HepG2 (cell line): ENCODE data around the gene IGSF8. TPM values are rescaled to one million over a fixed set of nuclear protein-coding genes. Genes with fewer than 3 reads are reported as not detected.
A peak's percentile ranks its signal among the peaks of the same experiment; 100 is the strongest.

Source experiments
- CBX2 ChIP-seq, 2 experiments: fragments of 200-600 bp in 1 of 2; sonication (generic); formaldehyde crosslinking in 1 of 2; IDR thresholded peaks; 2 replicates each; pipeline versions ENCODE4 v1.7.0 to v1.8.1; 2018 to 2022; ENCODE audit warnings: low read depth in 2 of 2, low read length in 1 of 2, mild to moderate bottlenecking in 1 of 2, missing genetic modification reagents in 1 of 2
- EP300 ChIP-seq, 3 experiments: sonication (generic) in 1 of 3; formaldehyde crosslinking in 1 of 3; IDR thresholded peaks; 2 replicates each; pipeline versions ENCODE4 v1.5.1 to v1.6.1; 2011 to 2020; ENCODE audit warnings: low read depth in 2 of 3, low read length in 2 of 3, borderline replicate concordance in 1 of 3, improper control_type of control experiment in 1 of 3, mild to moderate bottlenecking in 1 of 3, missing genetic modification reagents in 1 of 3, moderate library complexity in 1 of 3
- FOSL2 ChIP-seq: sonication (generic); formaldehyde crosslinking; IDR thresholded peaks from 2 replicates; pipeline ENCODE4 v1.4.0; 2020; ENCODE audit warnings: missing genetic modification reagents
- FOXJ3 ChIP-seq: sonication (generic); formaldehyde crosslinking; IDR thresholded peaks from 2 replicates; pipeline ENCODE4 v1.4.0; 2020; ENCODE audit warnings: missing genetic modification reagents, mild to moderate bottlenecking, borderline replicate concordance
- FOXP1 ChIP-seq, 2 experiments: fragments of 450-650 bp in 1 of 2; IDR thresholded peaks; 2 replicates each; pipeline ENCODE4 v1.6.1; 2017 to 2018; ENCODE audit warnings: antibody characterized with exemption in 1 of 2
- FUBP1 ChIP-seq: sonication (generic); formaldehyde crosslinking; IDR thresholded peaks from 2 replicates; pipeline ENCODE4 v1.5.1; 2020; ENCODE audit warnings: missing genetic modification reagents, mild to moderate bottlenecking, borderline replicate concordance
- NCOR1 ChIP-seq: fragments of 200-600 bp; sonication (generic); IDR thresholded peaks from 2 replicates; pipeline ENCODE4 v1.7.0; 2017; ENCODE audit warnings: antibody characterized with exemption, low read length, borderline replicate concordance
- SAP130 ChIP-seq: IDR thresholded peaks from 2 replicates; pipeline ENCODE4 v1.6.1; 2016; ENCODE audit warnings: low read depth
- SETDB1 ChIP-seq: sonication (generic); formaldehyde crosslinking; IDR thresholded peaks from 2 replicates; pipeline ENCODE4 v1.5.1; 2020; ENCODE audit warnings: missing genetic modification reagents, mild to moderate bottlenecking, borderline replicate concordance
- SOX5 ChIP-seq: IDR thresholded peaks from 2 replicates; pipeline ENCODE4 v1.6.1; 2016; ENCODE audit warnings: borderline replicate concordance
- TGIF2 ChIP-seq: IDR thresholded peaks from 2 replicates; pipeline ENCODE4 v1.6.1; 2016; ENCODE audit warnings: control low read depth, missing compliant biosample characterization
- TMF1 ChIP-seq: sonication (generic); formaldehyde crosslinking; IDR thresholded peaks from 2 replicates; pipeline ENCODE4 v1.8.1; 2022; ENCODE audit warnings: low read depth, missing genetic modification reagents
- ZMYM2 ChIP-seq: sonication (generic); formaldehyde crosslinking; IDR thresholded peaks from 2 replicates; pipeline ENCODE4 v1.8.0; 2022; ENCODE audit warnings: mild to moderate bottlenecking, missing genetic modification reagents
- ZNF382 ChIP-seq: sonication (generic); formaldehyde crosslinking; IDR thresholded peaks from 2 replicates; pipeline ENCODE4 v1.5.0; 2020; ENCODE audit warnings: missing genetic modification reagents, mild to moderate bottlenecking, borderline replicate concordance
- polyA plus RNA-seq, 8 experiments: library from polyadenylated mRNA; depleted of rRNA in 3 of 8; stranded (reverse) in 7 of 8; unstranded in 1 of 8; fragments of >200 nt; fragmentation: Illumina TruSeq in 4 of 8; extraction: Trizol in 4 of 8; gene quantifications; 2 replicates each; pipeline versions ENCODE4 v1.2.1 to v1.2.3, GENCODE V29; 2011 to 2016; ENCODE audit warnings: low read depth in 4 of 8, missing spikeins in 1 of 8, mixed read lengths in 1 of 8; ENCODE audit not compliant: insufficient read depth in 1 of 8
- total RNA-seq, 5 experiments: library from RNA; depleted of rRNA; stranded (reverse); fragments of >200 nt; fragmentation: Illumina TruSeq; extraction: Trizol; gene quantifications; 2 replicates each; pipeline ENCODE4 v1.2.3, GENCODE V29; 2016; ENCODE audit warnings: low read depth in 1 of 5
- TF ChIP-seq, protein P1 (sequence below): sonication (generic); formaldehyde crosslinking; IDR thresholded peaks from 2 replicates; pipeline ENCODE4 v1.5.1; 2020; ENCODE audit warnings: mild to moderate bottlenecking, missing genetic modification reagents, borderline replicate concordance
- TF ChIP-seq, protein P2 (sequence below): sonication (generic); formaldehyde crosslinking; IDR thresholded peaks from 2 replicates; pipeline ENCODE4 v1.5.1; 2020; ENCODE audit warnings: mild to moderate bottlenecking, missing genetic modification reagents, moderate library complexity
- TF ChIP-seq, protein P3 (sequence below): sonication (generic); formaldehyde crosslinking; IDR thresholded peaks from 2 replicates; pipeline ENCODE4 v1.8.0; 2022; ENCODE audit warnings: missing genetic modification reagents, mild to moderate bottlenecking, borderline replicate concordance
- TF ChIP-seq, protein P4 (sequence below): sonication (generic); formaldehyde crosslinking; IDR thresholded peaks from 2 replicates; pipeline ENCODE4 v1.4.0; 2020; ENCODE audit warnings: missing genetic modification reagents, borderline replicate concordance
- TF ChIP-seq, protein P5 (sequence below): sonication (generic); formaldehyde crosslinking; IDR thresholded peaks from 2 replicates; pipeline ENCODE4 v1.5.1; 2020; ENCODE audit warnings: missing genetic modification reagents, mild to moderate bottlenecking, borderline replicate concordance

Gene IGSF8
- total and polyA plus RNA-seq, 2 of the 13 experiments (the other 11 are each of a cell fraction or from before 2014, with no cell fraction given) = 24.0 to 41.0 TPM

DNA sequence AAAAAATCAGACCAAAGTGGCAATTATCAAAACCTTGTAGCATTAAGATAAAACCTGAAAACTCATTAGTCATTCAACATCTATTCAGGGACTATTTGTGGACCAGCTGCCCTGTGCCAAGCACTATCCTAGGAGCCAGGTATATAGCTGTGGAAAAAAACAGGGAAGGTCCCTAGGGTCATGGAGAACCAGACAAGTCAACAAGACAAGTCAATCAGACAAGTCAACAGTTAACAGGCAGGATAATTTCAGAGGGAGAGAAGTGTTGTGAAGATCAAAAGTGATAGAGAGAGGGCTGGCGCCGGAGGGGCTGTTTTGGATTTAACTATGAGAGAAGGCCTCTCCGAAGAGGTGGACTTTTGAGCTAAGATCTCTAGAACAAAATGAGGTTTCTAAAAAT, 49.7 kb upstream of the IGSF8 start (continued):
- TF ChIP-seq, protein P1, sequence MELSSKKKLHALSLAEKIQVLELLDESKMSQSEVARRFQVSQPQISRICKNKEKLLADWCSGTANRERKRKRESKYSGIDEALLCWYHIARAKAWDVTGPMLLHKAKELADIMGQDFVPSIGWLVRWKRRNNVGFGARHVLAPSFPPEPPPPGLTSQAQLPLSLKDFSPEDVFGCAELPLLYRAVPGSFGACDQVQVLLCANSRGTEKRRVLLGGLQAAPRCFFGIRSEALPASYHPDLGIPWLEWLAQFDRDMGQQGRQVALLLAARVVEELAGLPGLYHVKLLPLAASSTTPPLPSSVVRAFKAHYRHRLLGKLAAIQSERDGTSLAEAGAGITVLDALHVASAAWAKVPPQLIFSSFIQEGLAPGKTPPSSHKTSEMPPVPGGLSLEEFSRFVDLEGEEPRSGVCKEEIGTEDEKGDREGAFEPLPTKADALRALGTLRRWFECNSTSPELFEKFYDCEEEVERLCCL (CRISPR knock-in tag) = no peak
- TF ChIP-seq EP300 (IDR thresholded peaks at IDR 0.05; ENCODE audit: low read depth in 2 of 2, low read length in 2 of 2) = peak in 1 of 2 experiments; percentile 86; a peak in 2 of 4 replicates
- TF ChIP-seq EP300 (CRISPR knock-in tag; IDR thresholded peaks at IDR 0.05; ENCODE audit: borderline replicate concordance) = no peak
- no peak for TF ChIP-seq TMF1 (CRISPR knock-in tag)
- TF ChIP-seq ZMYM2 (CRISPR knock-in tag) = no peak
- TF ChIP-seq, protein P2, sequence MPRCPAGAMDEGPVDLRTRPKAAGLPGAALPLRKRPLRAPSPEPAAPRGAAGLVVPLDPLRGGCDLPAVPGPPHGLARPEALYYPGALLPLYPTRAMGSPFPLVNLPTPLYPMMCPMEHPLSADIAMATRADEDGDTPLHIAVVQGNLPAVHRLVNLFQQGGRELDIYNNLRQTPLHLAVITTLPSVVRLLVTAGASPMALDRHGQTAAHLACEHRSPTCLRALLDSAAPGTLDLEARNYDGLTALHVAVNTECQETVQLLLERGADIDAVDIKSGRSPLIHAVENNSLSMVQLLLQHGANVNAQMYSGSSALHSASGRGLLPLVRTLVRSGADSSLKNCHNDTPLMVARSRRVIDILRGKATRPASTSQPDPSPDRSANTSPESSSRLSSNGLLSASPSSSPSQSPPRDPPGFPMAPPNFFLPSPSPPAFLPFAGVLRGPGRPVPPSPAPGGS (CRISPR knock-in tag) = no peak
- no peak for TF ChIP-seq ZNF382
- TF ChIP-seq SETDB1 (CRISPR knock-in tag) = no peak
- peak; percentile 44; the same call in 1 of the 2 replicates for TF ChIP-seq SAP130
- TF ChIP-seq NCOR1 = peak; percentile 43; the same call in 1 of the 2 replicates
- TF ChIP-seq, protein P3, sequence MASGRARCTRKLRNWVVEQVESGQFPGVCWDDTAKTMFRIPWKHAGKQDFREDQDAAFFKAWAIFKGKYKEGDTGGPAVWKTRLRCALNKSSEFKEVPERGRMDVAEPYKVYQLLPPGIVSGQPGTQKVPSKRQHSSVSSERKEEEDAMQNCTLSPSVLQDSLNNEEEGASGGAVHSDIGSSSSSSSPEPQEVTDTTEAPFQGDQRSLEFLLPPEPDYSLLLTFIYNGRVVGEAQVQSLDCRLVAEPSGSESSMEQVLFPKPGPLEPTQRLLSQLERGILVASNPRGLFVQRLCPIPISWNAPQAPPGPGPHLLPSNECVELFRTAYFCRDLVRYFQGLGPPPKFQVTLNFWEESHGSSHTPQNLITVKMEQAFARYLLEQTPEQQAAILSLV = no peak
- no peak for TF ChIP-seq FOSL2 (CRISPR knock-in tag)
- TF ChIP-seq FUBP1 = no peak
- TF ChIP-seq CBX2 (IDR thresholded peaks at IDR 0.05; ENCODE audit: low read depth, low read length) = no peak
- TF ChIP-seq CBX2 (CRISPR knock-in tag; IDR thresholded peaks at IDR 0.05; ENCODE audit: low read depth) = no peak
- 0 out of 2 replicates have a peak, but pooled peaks have one; percentile 21 for TF ChIP-seq FOXJ3
- TF ChIP-seq FOXP1 (IDR thresholded peaks at IDR 0.05) = no peak
- TF ChIP-seq FOXP1 (CRISPR knock-in tag; IDR thresholded peaks at IDR 0.05) = peak; percentile 68
- peak; percentile 38; the same call in 1 of the 2 replicates for TF ChIP-seq SOX5 (CRISPR knock-in tag)
- no peak for TF ChIP-seq TGIF2
- TF ChIP-seq, protein P4, sequence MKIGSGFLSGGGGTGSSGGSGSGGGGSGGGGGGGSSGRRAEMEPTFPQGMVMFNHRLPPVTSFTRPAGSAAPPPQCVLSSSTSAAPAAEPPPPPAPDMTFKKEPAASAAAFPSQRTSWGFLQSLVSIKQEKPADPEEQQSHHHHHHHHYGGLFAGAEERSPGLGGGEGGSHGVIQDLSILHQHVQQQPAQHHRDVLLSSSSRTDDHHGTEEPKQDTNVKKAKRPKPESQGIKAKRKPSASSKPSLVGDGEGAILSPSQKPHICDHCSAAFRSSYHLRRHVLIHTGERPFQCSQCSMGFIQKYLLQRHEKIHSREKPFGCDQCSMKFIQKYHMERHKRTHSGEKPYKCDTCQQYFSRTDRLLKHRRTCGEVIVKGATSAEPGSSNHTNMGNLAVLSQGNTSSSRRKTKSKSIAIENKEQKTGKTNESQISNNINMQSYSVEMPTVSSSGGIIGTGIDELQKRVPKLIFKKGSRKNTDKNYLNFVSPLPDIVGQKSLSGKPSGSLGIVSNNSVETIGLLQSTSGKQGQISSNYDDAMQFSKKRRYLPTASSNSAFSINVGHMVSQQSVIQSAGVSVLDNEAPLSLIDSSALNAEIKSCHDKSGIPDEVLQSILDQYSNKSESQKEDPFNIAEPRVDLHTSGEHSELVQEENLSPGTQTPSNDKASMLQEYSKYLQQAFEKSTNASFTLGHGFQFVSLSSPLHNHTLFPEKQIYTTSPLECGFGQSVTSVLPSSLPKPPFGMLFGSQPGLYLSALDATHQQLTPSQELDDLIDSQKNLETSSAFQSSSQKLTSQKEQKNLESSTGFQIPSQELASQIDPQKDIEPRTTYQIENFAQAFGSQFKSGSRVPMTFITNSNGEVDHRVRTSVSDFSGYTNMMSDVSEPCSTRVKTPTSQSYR (CRISPR knock-in tag) = no peak
- TF ChIP-seq, protein P5, sequence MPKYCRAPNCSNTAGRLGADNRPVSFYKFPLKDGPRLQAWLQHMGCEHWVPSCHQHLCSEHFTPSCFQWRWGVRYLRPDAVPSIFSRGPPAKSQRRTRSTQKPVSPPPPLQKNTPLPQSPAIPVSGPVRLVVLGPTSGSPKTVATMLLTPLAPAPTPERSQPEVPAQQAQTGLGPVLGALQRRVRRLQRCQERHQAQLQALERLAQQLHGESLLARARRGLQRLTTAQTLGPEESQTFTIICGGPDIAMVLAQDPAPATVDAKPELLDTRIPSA = no peak
